Loucy (cell line): ENCODE results near the gene SLC30A2.

ENCODE experiments used
- CTCF ChIP-seq: fragments of 200-600 bp; sonication (generic); conservative IDR thresholded peaks from 2 replicates; pipeline ENCODE4 v1.5.1; 2014; ENCODE audit warnings: mild to moderate bottlenecking, antibody characterized with exemption, low read length
- EZH2phosphoT487 ChIP-seq: fragments of 200-600 bp; IDR thresholded peaks from 2 replicates; pipeline ENCODE4 v1.6.1; 2018; ENCODE audit warnings: antibody characterized with exemption, mild to moderate bottlenecking, moderate library complexity, borderline replicate concordance

- TF ChIP-seq CTCF, result no peak
- TF ChIP-seq EZH2phosphoT487, result no peak
Observed at GRCh38 chr1:26081267-26082019, 35.5 kb upstream of the SLC30A2 start.
